Endothelial cell of umbilical vein (primary cell): ENCODE data around the gene SCN5A. TPM values are rescaled to one million over a fixed set of nuclear protein-coding genes. Genes with fewer than 3 reads are reported as not detected.

ENCODE experiments used
- BruUV-seq: library from RNA; stranded (reverse); fragments of 400-500 nt; replicated peaks from 2 replicates; lab custom pipeline; 2021; lab: Mats Ljungman, UMichigan
- CTCF ChIA-PET: fragments of 300-600, 350-600 bp; sonication (Branson Sonifier 250); formaldehyde crosslinking; loops from one replicate; lab custom pipeline; 2021; ENCODE audit warnings: antibody characterized with exemption, inconsistent platforms; lab: Charles Lee
- POLR2A ChIA-PET: fragments of 300-600, 350-600 bp; sonication (Branson Sonifier 250); formaldehyde crosslinking; loops from one replicate; lab custom pipeline; 2021; ENCODE audit warnings: antibody characterized with exemption, inconsistent platforms; lab: Charles Lee
- DNase-seq: peaks from one replicate; pipeline ENCODE4 v3.0.0-alpha.2; 2011; ENCODE audit warnings: low read depth, low spot score
- FAIRE-seq: peaks from 2 replicates; lab custom pipeline; 2011; peaks lifted over from hg19 to GRCh38; lab: Jason Lieb, UNC
- H2AFZ ChIP-seq: 2 replicates; pipeline ENCODE4 v1.6.0; 2012; ENCODE audit warnings: low read depth, low read length, control low read depth, inconsistent platforms
- H3K27ac ChIP-seq: 2 replicates; pipeline ENCODE4 v1.5.1; 2011; ENCODE audit warnings: low read depth, mild to moderate bottlenecking, control low read depth, low read length, moderate library complexity; ENCODE audit not compliant: insufficient read depth
- H3K27me3 ChIP-seq, 2 experiments: 2 replicates each; pipeline versions ENCODE4 v1.6.0 to v1.6.1; 2011; ENCODE audit warnings: low read length in 2 of 2, mixed read lengths in 1 of 2; ENCODE audit not compliant: control insufficient read depth in 2 of 2, insufficient read depth in 2 of 2
- H3K36me3 ChIP-seq, 2 experiments: 2 replicates in 1 of 2; 3 replicates in 1 of 2; pipeline ENCODE4 v1.5.1; 2011; ENCODE audit warnings: low read length in 2 of 2, mild to moderate bottlenecking in 1 of 2, moderate library complexity in 1 of 2; ENCODE audit not compliant: control insufficient read depth in 2 of 2, insufficient read depth in 2 of 2; ENCODE audit errors: extremely low read depth in 1 of 2
- H3K4me1 ChIP-seq: 3 replicates; pipeline ENCODE4 v1.5.1; 2011; ENCODE audit warnings: mild to moderate bottlenecking, low read length; ENCODE audit not compliant: control insufficient read depth, insufficient read depth; ENCODE audit errors: extremely low read depth
- H3K4me2 ChIP-seq: 2 replicates; pipeline ENCODE4 v1.6.1; 2011; ENCODE audit warnings: low read length, control low read depth, mixed read lengths; ENCODE audit not compliant: insufficient read depth
- H3K4me3 ChIP-seq, 3 experiments: fragments of 200-600 bp in 1 of 3; sonication (generic), shearing (Covaris generic) in 1 of 3; replicated peaks in 1 of 3; 2 replicates each; pipeline ENCODE4 v1.5.1; 2011 to 2016; ENCODE audit warnings: control low read depth in 3 of 3, low read length in 3 of 3, mild to moderate bottlenecking in 2 of 3, inconsistent platforms in 1 of 3, low read depth in 1 of 3, moderate library complexity in 1 of 3; ENCODE audit not compliant: insufficient read depth in 1 of 3
- H3K79me2 ChIP-seq: 2 replicates; pipeline ENCODE4 v1.6.0; 2012; ENCODE audit warnings: low read length, inconsistent platforms; ENCODE audit not compliant: control insufficient read depth, insufficient read depth
- H3K9ac ChIP-seq: replicated peaks from 2 replicates; pipeline ENCODE3; 2011; ENCODE audit warnings: low read length, control low read depth; ENCODE audit not compliant: insufficient read depth; ENCODE audit errors: extremely low read depth
- H3K9me1 ChIP-seq: replicated peaks from 3 replicates; pipeline ENCODE4 v1.6.0; 2011; ENCODE audit warnings: mild to moderate bottlenecking, low read length; ENCODE audit not compliant: control insufficient read depth, insufficient read depth; ENCODE audit errors: extremely low read depth
- H3K9me3 ChIP-seq: replicated peaks from 2 replicates; pipeline ENCODE4 v1.5.1; 2012; ENCODE audit warnings: low read length, inconsistent platforms; ENCODE audit not compliant: control insufficient read depth, insufficient read depth
- H4K20me1 ChIP-seq: replicated peaks from 2 replicates; pipeline ENCODE3; 2011; ENCODE audit warnings: mild to moderate bottlenecking, low read length; ENCODE audit not compliant: control insufficient read depth, insufficient read depth; ENCODE audit errors: extremely low read depth
- CTCF ChIP-seq, 2 donors: IDR thresholded peaks; 1 replicate in 1 of 2; 2 replicates in 1 of 2; pipeline ENCODE4 v1.5.1; 2011; ENCODE audit warnings: low read length in 2 of 2, mild to moderate bottlenecking in 2 of 2, moderate library complexity in 2 of 2, control low read depth in 1 of 2, inconsistent platforms in 1 of 2, low read depth in 1 of 2; ENCODE audit not compliant: insufficient read depth in 1 of 2; ENCODE audit errors: extremely low read depth in 1 of 2
- EZH2 ChIP-seq: IDR thresholded peaks from 2 replicates; pipeline ENCODE4 v1.6.1; 2012; ENCODE audit warnings: borderline replicate concordance, low read depth, mild to moderate bottlenecking, moderate library complexity, low read length, inconsistent platforms; ENCODE audit not compliant: severe bottlenecking
- FOS ChIP-seq: IDR thresholded peaks from 2 replicates; pipeline ENCODE4 v1.6.1; 2011; ENCODE audit warnings: mild to moderate bottlenecking, low read length, moderate library complexity, borderline replicate concordance; ENCODE audit not compliant: insufficient read depth
- GATA2 ChIP-seq: IDR thresholded peaks from 2 replicates; pipeline ENCODE4 v1.7.0; 2011; ENCODE audit warnings: low read depth, mild to moderate bottlenecking, moderate library complexity, mixed read lengths, low read length; ENCODE audit not compliant: insufficient read length, insufficient read depth
- JUN ChIP-seq: IDR thresholded peaks from 2 replicates; pipeline ENCODE4 v1.6.1; 2011; ENCODE audit warnings: borderline replicate concordance, low read depth; ENCODE audit not compliant: insufficient read length, insufficient read depth
- MAX ChIP-seq: IDR thresholded peaks from 2 replicates; pipeline ENCODE4 v1.6.1; 2011; ENCODE audit not compliant: insufficient read depth, insufficient read length
- MYC ChIP-seq: IDR thresholded peaks from one replicate; pipeline ENCODE4 v1.6.1; 2011; ENCODE audit warnings: mild to moderate bottlenecking, low read depth, low read length
- POLR2A ChIP-seq: IDR thresholded peaks from 2 replicates; pipeline ENCODE4 v1.6.1; 2012; ENCODE audit warnings: low read depth, mild to moderate bottlenecking, control low read depth, low read length
- POLR2AphosphoS5 ChIP-seq: IDR thresholded peaks from 2 replicates; pipeline ENCODE4 v1.6.1; 2012; ENCODE audit warnings: low read depth, mild to moderate bottlenecking, control low read depth, low read length, moderate library complexity; ENCODE audit not compliant: insufficient read depth
- dilution Hi-C: fragments of 300-500 bp; cut with MboI; formaldehyde crosslinking; loops from one replicate; pipeline ENCODE4 v1.15.0; 2019; ENCODE audit warnings: low sequenced_read_pairs; ENCODE audit not compliant: extremely low pct_ligation_motif_present
- intact Hi-C: fragments of 100-400 bp; cut with micrococcal nuclease; formaldehyde crosslinking; loops from one replicate; pipeline ENCODE4 v1.10.0; 2022
- polyA plus RNA-seq, 4 experiments: library from polyadenylated mRNA; depleted of rRNA in 3 of 4; stranded (reverse) in 3 of 4; unstranded in 1 of 4; fragments of >200 nt; gene quantifications; 2 replicates each; pipeline versions ENCODE4 v1.2.1 to v1.2.3, GENCODE V29; 2011 to 2012; ENCODE audit warnings: missing spikeins in 1 of 4
- total RNA-seq: library from RNA; stranded (reverse); gene quantifications from 2 replicates; pipeline ENCODE4 v1.2.3, GENCODE V29; 2021

The SCN5A gene
- total and polyA plus RNA-seq, 2 donors (not counting 3 experiments of a cell fraction or from before 2014, with no cell fraction given): 2.7 to 20.0 TPM

- Histone ChIP-seq H3K9me1 (no peaks in the 10 kb centered on the region), H3K4me1 (no peaks in the 10 kb centered on the region), H3K27me3 (no peaks in the 10 kb centered on the region), H3K9me3 (no peaks in the 10 kb centered on the region), H3K9ac (no peak overlapping the region), H3K27ac (no peak overlapping the region), H2AFZ (no peak overlapping the region), H3K36me3 (no peaks in the 10 kb centered on the region), H4K20me1 (no peaks in the 10 kb centered on the region), H3K4me2 (no peak overlapping the region), H3K4me3 (no peak overlapping the region), H3K79me2 (no peaks in the 10 kb centered on the region)
- TF ChIP-seq EZH2 (no peak), GATA2 (no peak), POLR2A (no peak), MYC (no peak), JUN (no peak), FOS (no peak), CTCF (IDR thresholded peaks at IDR 0.05; ENCODE audit: extremely low read depth in 1 of 2, insufficient read depth in 1 of 2, low read depth in 1 of 2, low read length in 2 of 2) (no peak), MAX (no peak), POLR2AphosphoS5 (no peak)
- no peak for FAIRE-seq
- dilution Hi-C loops: no loop called here
- DNase-seq: no peak
- intact Hi-C loops: no loop called here
- CTCF ChIA-PET: no interaction called here
- POLR2A ChIA-PET: no interaction called here
- no TSS peak for BruUV-seq
These were observed 96.4 kb downstream of the SCN5A start for GRCh38 chr3:38553071-38553470.
